ENCODE results near the gene DNAJC8.

DNA sequence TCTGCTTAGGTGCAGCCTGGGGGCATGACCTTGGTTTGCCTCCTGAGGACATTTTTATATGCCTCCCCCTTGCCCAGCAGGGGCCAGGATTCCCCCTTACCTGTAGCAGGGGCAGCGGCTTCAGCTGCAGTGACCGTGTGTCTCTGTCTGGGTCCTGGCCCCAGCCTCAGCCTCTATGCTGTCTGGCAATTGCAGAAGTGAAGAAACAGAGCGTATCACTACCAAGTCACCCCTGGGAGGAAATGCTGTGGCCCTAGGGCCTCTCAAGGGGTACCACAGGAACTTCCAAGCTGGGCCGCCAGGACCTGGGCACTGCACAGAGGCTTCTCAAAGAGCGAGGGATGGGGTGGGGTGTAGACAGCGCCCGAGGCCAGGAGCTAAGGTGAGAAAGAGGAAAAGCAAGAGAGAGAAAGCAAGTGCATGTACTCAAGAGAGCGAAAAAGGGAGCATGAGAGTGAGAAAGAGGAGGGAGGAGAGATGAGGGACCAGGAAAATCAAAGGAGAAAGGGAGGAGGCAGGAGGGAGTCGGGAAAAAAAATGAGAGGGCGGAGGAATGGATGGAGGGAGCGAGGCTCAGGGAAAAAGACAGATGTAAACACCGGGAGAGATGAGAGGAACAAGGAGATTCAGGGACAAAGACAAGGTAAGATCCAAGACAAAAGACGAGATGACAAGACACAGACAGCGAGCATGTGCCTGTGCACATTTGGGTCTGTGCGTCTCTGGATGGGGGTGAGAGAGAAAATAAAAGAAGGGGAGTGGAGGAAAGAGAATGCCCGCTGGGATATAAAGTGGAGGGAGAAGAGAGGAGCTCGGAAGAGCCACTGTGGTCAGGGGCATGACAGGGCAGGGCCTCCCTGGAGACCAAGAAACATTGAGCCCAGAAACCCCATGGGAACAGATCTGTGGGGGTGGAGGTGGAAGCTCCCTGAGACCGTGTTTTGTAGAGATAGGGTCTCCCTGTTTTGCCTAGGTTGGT is 56.0 kb downstream of the DNAJC8 start, which contains the start of gene PTAFR:
- TF ChIP-seq POLR2A (IDR thresholded peaks at IDR 0.05; ENCODE audit: low read depth, low read length) (no peak), MXI1 (IDR thresholded peaks at IDR 0.05; ENCODE audit: borderline replicate concordance, low read depth, low read length) (no peak), SMC3 (IDR thresholded peaks at IDR 0.05; ENCODE audit: low read depth, low read length) (no peak), MAFK (IDR thresholded peaks at IDR 0.05; ENCODE audit: low read depth, low read length) (no peak), CEBPB (IDR thresholded peaks at IDR 0.05; ENCODE audit: low read depth, low read length) (no peak), MAZ (IDR thresholded peaks at IDR 0.05; ENCODE audit: borderline replicate concordance, low read depth, low read length) (no peak), RFX5 (IDR thresholded peaks at IDR 0.05; ENCODE audit: low read depth, low read length) (no peak)
- TF ChIP-seq, protein P1, sequence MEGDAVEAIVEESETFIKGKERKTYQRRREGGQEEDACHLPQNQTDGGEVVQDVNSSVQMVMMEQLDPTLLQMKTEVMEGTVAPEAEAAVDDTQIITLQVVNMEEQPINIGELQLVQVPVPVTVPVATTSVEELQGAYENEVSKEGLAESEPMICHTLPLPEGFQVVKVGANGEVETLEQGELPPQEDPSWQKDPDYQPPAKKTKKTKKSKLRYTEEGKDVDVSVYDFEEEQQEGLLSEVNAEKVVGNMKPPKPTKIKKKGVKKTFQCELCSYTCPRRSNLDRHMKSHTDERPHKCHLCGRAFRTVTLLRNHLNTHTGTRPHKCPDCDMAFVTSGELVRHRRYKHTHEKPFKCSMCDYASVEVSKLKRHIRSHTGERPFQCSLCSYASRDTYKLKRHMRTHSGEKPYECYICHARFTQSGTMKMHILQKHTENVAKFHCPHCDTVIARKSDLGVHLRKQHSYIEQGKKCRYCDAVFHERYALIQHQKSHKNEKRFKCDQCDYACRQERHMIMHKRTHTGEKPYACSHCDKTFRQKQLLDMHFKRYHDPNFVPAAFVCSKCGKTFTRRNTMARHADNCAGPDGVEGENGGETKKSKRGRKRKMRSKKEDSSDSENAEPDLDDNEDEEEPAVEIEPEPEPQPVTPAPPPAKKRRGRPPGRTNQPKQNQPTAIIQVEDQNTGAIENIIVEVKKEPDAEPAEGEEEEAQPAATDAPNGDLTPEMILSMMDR (conservative IDR thresholded peaks at IDR 0.05; ENCODE audit: low read depth, low read length) = no peak
